Transverse colon (tissue), 3 donors: ENCODE results near the gene KCNJ11.

Experiments used
- EP300 ChIP-seq: sonication (generic); formaldehyde crosslinking; IDR thresholded peaks from one replicate; pipeline ENCODE4 v1.6.1; 2017; ENCODE audit warnings: antibody characterized with exemption, low read depth
- POLR2A ChIP-seq: fragments of 450-650 bp; IDR thresholded peaks from one replicate; pipeline ENCODE4 v1.6.1; 2016; ENCODE audit warnings: antibody characterized with exemption, mild to moderate bottlenecking, moderate library complexity
- TF ChIP-seq, protein P1 (sequence below), 5 experiments: fragments of 200-600 bp in 3 of 5; fragments of 450-650 bp in 2 of 5; sonication (generic) in 3 of 5; IDR thresholded peaks; 1 replicate in 2 of 5; 2 replicates in 3 of 5; pipeline ENCODE4 v1.5.1; 2016 to 2017; ENCODE audit warnings: antibody characterized with exemption in 5 of 5, inconsistent platforms in 3 of 5, mild to moderate bottlenecking in 2 of 5, moderate library complexity in 1 of 5

DNA sequence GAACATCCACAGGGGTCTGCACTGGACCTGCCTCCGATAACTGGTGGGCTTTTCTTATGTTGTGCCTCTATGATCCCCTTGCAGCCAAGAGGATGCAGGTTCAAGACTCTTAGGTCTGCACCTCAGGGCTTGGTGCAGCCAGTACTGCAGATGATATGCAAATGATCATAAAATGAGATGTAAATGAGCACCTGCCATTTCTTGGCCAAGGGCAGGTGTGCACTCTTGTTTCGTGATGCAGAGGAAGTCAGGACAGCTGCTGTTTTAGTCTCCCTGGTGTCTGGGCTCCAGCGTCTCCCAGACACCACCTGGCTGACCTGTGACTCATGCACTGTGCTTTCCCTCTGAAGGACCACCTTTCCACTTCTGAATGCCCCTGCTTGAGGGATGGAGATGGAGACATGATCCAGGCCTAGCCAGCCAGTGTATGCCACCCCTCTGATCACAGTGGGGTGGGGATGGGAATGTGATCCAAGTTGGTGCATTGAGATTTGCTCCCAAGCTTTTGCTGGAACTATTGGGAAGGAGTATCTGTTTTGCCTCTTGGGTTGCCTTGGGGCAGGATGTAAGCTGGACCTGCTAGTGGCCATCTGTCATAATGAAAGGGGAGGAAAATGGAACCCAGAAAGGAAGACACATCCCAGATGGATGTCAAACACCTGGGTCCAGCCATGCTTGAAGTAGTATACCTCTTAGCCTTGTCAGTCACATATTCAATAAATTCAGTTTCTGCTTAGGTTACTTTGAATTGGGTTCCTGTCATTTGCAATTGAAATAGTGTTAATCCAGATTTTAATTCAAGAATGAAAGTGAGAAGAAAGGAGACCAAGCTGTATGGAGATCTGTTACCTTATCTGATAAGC lies 3.3 kb upstream of the KCNJ11 start:
- TF ChIP-seq, protein P1, sequence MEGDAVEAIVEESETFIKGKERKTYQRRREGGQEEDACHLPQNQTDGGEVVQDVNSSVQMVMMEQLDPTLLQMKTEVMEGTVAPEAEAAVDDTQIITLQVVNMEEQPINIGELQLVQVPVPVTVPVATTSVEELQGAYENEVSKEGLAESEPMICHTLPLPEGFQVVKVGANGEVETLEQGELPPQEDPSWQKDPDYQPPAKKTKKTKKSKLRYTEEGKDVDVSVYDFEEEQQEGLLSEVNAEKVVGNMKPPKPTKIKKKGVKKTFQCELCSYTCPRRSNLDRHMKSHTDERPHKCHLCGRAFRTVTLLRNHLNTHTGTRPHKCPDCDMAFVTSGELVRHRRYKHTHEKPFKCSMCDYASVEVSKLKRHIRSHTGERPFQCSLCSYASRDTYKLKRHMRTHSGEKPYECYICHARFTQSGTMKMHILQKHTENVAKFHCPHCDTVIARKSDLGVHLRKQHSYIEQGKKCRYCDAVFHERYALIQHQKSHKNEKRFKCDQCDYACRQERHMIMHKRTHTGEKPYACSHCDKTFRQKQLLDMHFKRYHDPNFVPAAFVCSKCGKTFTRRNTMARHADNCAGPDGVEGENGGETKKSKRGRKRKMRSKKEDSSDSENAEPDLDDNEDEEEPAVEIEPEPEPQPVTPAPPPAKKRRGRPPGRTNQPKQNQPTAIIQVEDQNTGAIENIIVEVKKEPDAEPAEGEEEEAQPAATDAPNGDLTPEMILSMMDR (IDR thresholded peaks at IDR 0.05) = no peak
- TF ChIP-seq POLR2A (no peak), EP300 (no peak)
